Endothelial cell of umbilical vein (primary cell): ENCODE measurements around the gene AUTS2. TPM values are rescaled to one million over a fixed set of nuclear protein-coding genes. Genes with fewer than 3 reads are reported as not detected.

ENCODE experiments used
- BruUV-seq: library from RNA; stranded (reverse); fragments of 400-500 nt; replicated peaks from 2 replicates; lab custom pipeline; 2021; lab: Mats Ljungman, UMichigan
- CTCF ChIA-PET: fragments of 300-600, 350-600 bp; sonication (Branson Sonifier 250); formaldehyde crosslinking; loops from one replicate; lab custom pipeline; 2021; ENCODE audit warnings: antibody characterized with exemption, inconsistent platforms; lab: Charles Lee
- POLR2A ChIA-PET: fragments of 300-600, 350-600 bp; sonication (Branson Sonifier 250); formaldehyde crosslinking; loops from one replicate; lab custom pipeline; 2021; ENCODE audit warnings: antibody characterized with exemption, inconsistent platforms; lab: Charles Lee
- DNase-seq: peaks from one replicate; pipeline ENCODE4 v3.0.0-alpha.2; 2011; ENCODE audit warnings: low read depth, low spot score
- FAIRE-seq: peaks from 2 replicates; lab custom pipeline; 2011; peaks lifted over from hg19 to GRCh38; lab: Jason Lieb, UNC
- H2AFZ ChIP-seq: 2 replicates; pipeline ENCODE4 v1.6.0; 2012; ENCODE audit warnings: low read depth, low read length, control low read depth, inconsistent platforms
- H3K27ac ChIP-seq: 2 replicates; pipeline ENCODE4 v1.5.1; 2011; ENCODE audit warnings: low read depth, mild to moderate bottlenecking, control low read depth, low read length, moderate library complexity; ENCODE audit not compliant: insufficient read depth
- H3K27me3 ChIP-seq, 2 experiments: 2 replicates each; pipeline versions ENCODE4 v1.6.0 to v1.6.1; 2011; ENCODE audit warnings: low read length in 2 of 2, mixed read lengths in 1 of 2; ENCODE audit not compliant: control insufficient read depth in 2 of 2, insufficient read depth in 2 of 2
- H3K36me3 ChIP-seq, 2 experiments: 2 replicates in 1 of 2; 3 replicates in 1 of 2; pipeline ENCODE4 v1.5.1; 2011; ENCODE audit warnings: low read length in 2 of 2, mild to moderate bottlenecking in 1 of 2, moderate library complexity in 1 of 2; ENCODE audit not compliant: control insufficient read depth in 2 of 2, insufficient read depth in 2 of 2; ENCODE audit errors: extremely low read depth in 1 of 2
- H3K4me1 ChIP-seq: 3 replicates; pipeline ENCODE4 v1.5.1; 2011; ENCODE audit warnings: mild to moderate bottlenecking, low read length; ENCODE audit not compliant: control insufficient read depth, insufficient read depth; ENCODE audit errors: extremely low read depth
- H3K4me2 ChIP-seq: 2 replicates; pipeline ENCODE4 v1.6.1; 2011; ENCODE audit warnings: low read length, control low read depth, mixed read lengths; ENCODE audit not compliant: insufficient read depth
- H3K4me3 ChIP-seq, 3 experiments: fragments of 200-600 bp in 1 of 3; sonication (generic), shearing (Covaris generic) in 1 of 3; replicated peaks in 1 of 3; 2 replicates each; pipeline ENCODE4 v1.5.1; 2011 to 2016; ENCODE audit warnings: control low read depth in 3 of 3, low read length in 3 of 3, mild to moderate bottlenecking in 2 of 3, inconsistent platforms in 1 of 3, low read depth in 1 of 3, moderate library complexity in 1 of 3; ENCODE audit not compliant: insufficient read depth in 1 of 3
- H3K79me2 ChIP-seq: 2 replicates; pipeline ENCODE4 v1.6.0; 2012; ENCODE audit warnings: low read length, inconsistent platforms; ENCODE audit not compliant: control insufficient read depth, insufficient read depth
- H3K9ac ChIP-seq: replicated peaks from 2 replicates; pipeline ENCODE3; 2011; ENCODE audit warnings: low read length, control low read depth; ENCODE audit not compliant: insufficient read depth; ENCODE audit errors: extremely low read depth
- H3K9me1 ChIP-seq: replicated peaks from 3 replicates; pipeline ENCODE4 v1.6.0; 2011; ENCODE audit warnings: mild to moderate bottlenecking, low read length; ENCODE audit not compliant: control insufficient read depth, insufficient read depth; ENCODE audit errors: extremely low read depth
- H3K9me3 ChIP-seq: replicated peaks from 2 replicates; pipeline ENCODE4 v1.5.1; 2012; ENCODE audit warnings: low read length, inconsistent platforms; ENCODE audit not compliant: control insufficient read depth, insufficient read depth
- H4K20me1 ChIP-seq: replicated peaks from 2 replicates; pipeline ENCODE3; 2011; ENCODE audit warnings: mild to moderate bottlenecking, low read length; ENCODE audit not compliant: control insufficient read depth, insufficient read depth; ENCODE audit errors: extremely low read depth
- EZH2 ChIP-seq: IDR thresholded peaks from 2 replicates; pipeline ENCODE4 v1.6.1; 2012; ENCODE audit warnings: borderline replicate concordance, low read depth, mild to moderate bottlenecking, moderate library complexity, low read length, inconsistent platforms; ENCODE audit not compliant: severe bottlenecking
- FOS ChIP-seq: IDR thresholded peaks from 2 replicates; pipeline ENCODE4 v1.6.1; 2011; ENCODE audit warnings: mild to moderate bottlenecking, low read length, moderate library complexity, borderline replicate concordance; ENCODE audit not compliant: insufficient read depth
- GATA2 ChIP-seq: IDR thresholded peaks from 2 replicates; pipeline ENCODE4 v1.7.0; 2011; ENCODE audit warnings: low read depth, mild to moderate bottlenecking, moderate library complexity, mixed read lengths, low read length; ENCODE audit not compliant: insufficient read length, insufficient read depth
- JUN ChIP-seq: IDR thresholded peaks from 2 replicates; pipeline ENCODE4 v1.6.1; 2011; ENCODE audit warnings: borderline replicate concordance, low read depth; ENCODE audit not compliant: insufficient read length, insufficient read depth
- MAX ChIP-seq: IDR thresholded peaks from 2 replicates; pipeline ENCODE4 v1.6.1; 2011; ENCODE audit not compliant: insufficient read depth, insufficient read length
- MYC ChIP-seq: IDR thresholded peaks from one replicate; pipeline ENCODE4 v1.6.1; 2011; ENCODE audit warnings: mild to moderate bottlenecking, low read depth, low read length
- POLR2A ChIP-seq: IDR thresholded peaks from 2 replicates; pipeline ENCODE4 v1.6.1; 2012; ENCODE audit warnings: low read depth, mild to moderate bottlenecking, control low read depth, low read length
- POLR2AphosphoS5 ChIP-seq: IDR thresholded peaks from 2 replicates; pipeline ENCODE4 v1.6.1; 2012; ENCODE audit warnings: low read depth, mild to moderate bottlenecking, control low read depth, low read length, moderate library complexity; ENCODE audit not compliant: insufficient read depth
- dilution Hi-C: fragments of 300-500 bp; cut with MboI; formaldehyde crosslinking; loops from one replicate; pipeline ENCODE4 v1.15.0; 2019; ENCODE audit warnings: low sequenced_read_pairs; ENCODE audit not compliant: extremely low pct_ligation_motif_present
- intact Hi-C: fragments of 100-400 bp; cut with micrococcal nuclease; formaldehyde crosslinking; loops from one replicate; pipeline ENCODE4 v1.10.0; 2022
- polyA plus RNA-seq, 4 experiments: library from polyadenylated mRNA; depleted of rRNA in 3 of 4; stranded (reverse) in 3 of 4; unstranded in 1 of 4; fragments of >200 nt; gene quantifications; 2 replicates each; pipeline versions ENCODE4 v1.2.1 to v1.2.3, GENCODE V29; 2011 to 2012; ENCODE audit warnings: missing spikeins in 1 of 4
- total RNA-seq: library from RNA; stranded (reverse); gene quantifications from 2 replicates; pipeline ENCODE4 v1.2.3, GENCODE V29; 2021
- TF ChIP-seq, protein P1 (sequence below), 2 donors: IDR thresholded peaks; 1 replicate in 1 of 2; 2 replicates in 1 of 2; pipeline ENCODE4 v1.5.1; 2011; ENCODE audit warnings: low read length in 2 of 2, mild to moderate bottlenecking in 2 of 2, moderate library complexity in 2 of 2, control low read depth in 1 of 2, inconsistent platforms in 1 of 2, low read depth in 1 of 2; ENCODE audit not compliant: insufficient read depth in 1 of 2; ENCODE audit errors: extremely low read depth in 1 of 2

AUTS2 gene
- total and polyA plus RNA-seq, 2 donors (not counting 3 experiments of a cell fraction or from before 2014, with no cell fraction given) = 0.59 to 8.0 TPM

GRCh38 chr7:70599446-70600190 is 1001.3 kb downstream of the AUTS2 start:
- Histone ChIP-seq H3K79me2 (no peaks in the 10 kb centered on the region), H3K27ac (no peak overlapping the region), H3K9me1 (no peaks in the 10 kb centered on the region), H3K4me3 (no peak overlapping the region), H4K20me1 (no peaks in the 10 kb centered on the region), H2AFZ (no peak overlapping the region), H3K4me1 (no peaks in the 10 kb centered on the region), H3K36me3 (no peaks in the 10 kb centered on the region), H3K27me3 (no peaks in the 10 kb centered on the region), H3K9me3 (peaks cover 2% of the 10 kb centered on the region), H3K4me2 (no peak overlapping the region), H3K9ac (no peak overlapping the region)
- ChIA-PET POLR2A (no interaction called here), CTCF (no interaction called here)
- DNase-seq (no peak), FAIRE-seq (no peak)
- intact Hi-C loops = no loop called here
- dilution Hi-C loops = no loop called here
- TF ChIP-seq GATA2 (no peak), FOS (no peak), POLR2AphosphoS5 (no peak), EZH2 (no peak), POLR2A (no peak), JUN (no peak), MYC (no peak), MAX (no peak)
- TF ChIP-seq, protein P1, sequence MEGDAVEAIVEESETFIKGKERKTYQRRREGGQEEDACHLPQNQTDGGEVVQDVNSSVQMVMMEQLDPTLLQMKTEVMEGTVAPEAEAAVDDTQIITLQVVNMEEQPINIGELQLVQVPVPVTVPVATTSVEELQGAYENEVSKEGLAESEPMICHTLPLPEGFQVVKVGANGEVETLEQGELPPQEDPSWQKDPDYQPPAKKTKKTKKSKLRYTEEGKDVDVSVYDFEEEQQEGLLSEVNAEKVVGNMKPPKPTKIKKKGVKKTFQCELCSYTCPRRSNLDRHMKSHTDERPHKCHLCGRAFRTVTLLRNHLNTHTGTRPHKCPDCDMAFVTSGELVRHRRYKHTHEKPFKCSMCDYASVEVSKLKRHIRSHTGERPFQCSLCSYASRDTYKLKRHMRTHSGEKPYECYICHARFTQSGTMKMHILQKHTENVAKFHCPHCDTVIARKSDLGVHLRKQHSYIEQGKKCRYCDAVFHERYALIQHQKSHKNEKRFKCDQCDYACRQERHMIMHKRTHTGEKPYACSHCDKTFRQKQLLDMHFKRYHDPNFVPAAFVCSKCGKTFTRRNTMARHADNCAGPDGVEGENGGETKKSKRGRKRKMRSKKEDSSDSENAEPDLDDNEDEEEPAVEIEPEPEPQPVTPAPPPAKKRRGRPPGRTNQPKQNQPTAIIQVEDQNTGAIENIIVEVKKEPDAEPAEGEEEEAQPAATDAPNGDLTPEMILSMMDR (IDR thresholded peaks at IDR 0.05; ENCODE audit: extremely low read depth in 1 of 2, insufficient read depth in 1 of 2, low read depth in 1 of 2, low read length in 2 of 2) = no peak
- BruUV-seq = no TSS peak
